Mesenchymal stem cell (in vitro differentiated cells and primary cell): Measurements from ENCODE around the gene SORBS1.

ENCODE experiments used
- DNase-seq: peaks from one replicate; pipeline ENCODE4 v3.0.0-alpha.2; 2013
- H2AFZ ChIP-seq: one replicate; pipeline ENCODE4 v1.6.1; 2013; ENCODE audit warnings: low read depth, mild to moderate bottlenecking, control low read depth, inconsistent platforms, low read length, moderate library complexity
- H2AK5ac ChIP-seq: 2 replicates; pipeline ENCODE4 v1.6.1; 2013; ENCODE audit warnings: low read length, moderate library complexity, mild to moderate bottlenecking, inconsistent platforms; ENCODE audit not compliant: severe bottlenecking
- H2BK120ac ChIP-seq: one replicate; pipeline ENCODE4 v1.6.1; 2013; ENCODE audit warnings: low read depth, mild to moderate bottlenecking, inconsistent platforms, low read length, moderate library complexity
- H2BK12ac ChIP-seq, 2 experiments: one replicate each; pipeline ENCODE4 v1.6.1; 2013; ENCODE audit warnings: inconsistent platforms in 2 of 2, low read length in 2 of 2, mild to moderate bottlenecking in 2 of 2, moderate library complexity in 2 of 2, control low read depth in 1 of 2
- H2BK15ac ChIP-seq: one replicate; pipeline ENCODE4 v1.6.1; 2013; ENCODE audit warnings: mild to moderate bottlenecking, low read depth, inconsistent platforms; ENCODE audit not compliant: poor library complexity, severe bottlenecking
- H2BK5ac ChIP-seq: 2 replicates; pipeline ENCODE4 v1.6.1; 2013; ENCODE audit warnings: low read depth, mild to moderate bottlenecking, low read length, control low read depth, inconsistent platforms; ENCODE audit not compliant: poor library complexity, severe bottlenecking
- H3K14ac ChIP-seq, 2 experiments: one replicate each; pipeline ENCODE4 v1.6.1; 2013; ENCODE audit warnings: inconsistent platforms in 2 of 2, low read length in 2 of 2, control low read depth in 1 of 2, mild to moderate bottlenecking in 1 of 2, moderate library complexity in 1 of 2
- H3K18ac ChIP-seq, 2 experiments: one replicate each; pipeline ENCODE4 v1.6.1; 2013; ENCODE audit warnings: inconsistent platforms in 2 of 2, low read length in 2 of 2, control low read depth in 1 of 2, low read depth in 1 of 2, mild to moderate bottlenecking in 1 of 2
- H3K23ac ChIP-seq, 2 experiments: one replicate each; pipeline ENCODE4 v1.6.1; 2013; ENCODE audit warnings: inconsistent platforms in 2 of 2, low read length in 2 of 2, mild to moderate bottlenecking in 2 of 2, moderate library complexity in 2 of 2, control low read depth in 1 of 2
- H3K27ac ChIP-seq: 2 replicates; pipeline ENCODE4 v1.5.1; 2013; ENCODE audit warnings: mild to moderate bottlenecking, moderate library complexity, low read length, control low read depth, inconsistent platforms; ENCODE audit not compliant: poor library complexity, severe bottlenecking
- H3K27me3 ChIP-seq, 2 experiments: 2 replicates each; pipeline versions ENCODE4 v1.6.1 to v1.7.0; 2013; ENCODE audit warnings: low read length in 2 of 2, mild to moderate bottlenecking in 2 of 2, moderate library complexity in 2 of 2, control low read depth in 1 of 2, inconsistent platforms in 1 of 2; ENCODE audit not compliant: control insufficient read depth in 1 of 2, insufficient read depth in 1 of 2
- H3K36me3 ChIP-seq, 2 experiments: 2 replicates each; pipeline versions ENCODE4 v1.6.1 to v1.7.0; 2013; ENCODE audit warnings: low read length in 2 of 2, control low read depth in 1 of 2, inconsistent platforms in 1 of 2, low read depth in 1 of 2, mild to moderate bottlenecking in 1 of 2; ENCODE audit not compliant: insufficient read depth in 2 of 2, control insufficient read depth in 1 of 2
- H3K4ac ChIP-seq, 2 experiments: one replicate each; pipeline ENCODE4 v1.6.1; 2013; ENCODE audit warnings: inconsistent platforms in 2 of 2, low read length in 2 of 2, mild to moderate bottlenecking in 2 of 2, moderate library complexity in 2 of 2, control low read depth in 1 of 2, low read depth in 1 of 2
- H3K4me1 ChIP-seq: 2 replicates; pipeline ENCODE4 v1.6.1; 2013; ENCODE audit warnings: low read depth, low read length, control low read depth; ENCODE audit not compliant: control insufficient read depth, insufficient read depth
- H3K4me2 ChIP-seq: 2 replicates; pipeline ENCODE4 v1.6.1; 2013; ENCODE audit warnings: low read length, mild to moderate bottlenecking, inconsistent platforms; ENCODE audit not compliant: poor library complexity, severe bottlenecking
- H3K4me3 ChIP-seq, 2 experiments: 2 replicates each; pipeline versions ENCODE4 v1.5.1 to v1.7.0; 2013; ENCODE audit warnings: low read length in 2 of 2, mild to moderate bottlenecking in 2 of 2, control low read depth in 1 of 2, low read depth in 1 of 2; ENCODE audit not compliant: insufficient read depth in 1 of 2
- H3K79me1 ChIP-seq: replicated peaks from 2 replicates; pipeline ENCODE4 v1.6.1; 2013; ENCODE audit warnings: mild to moderate bottlenecking, control low read depth, low read length, inconsistent platforms; ENCODE audit not compliant: poor library complexity, severe bottlenecking
- H3K9ac ChIP-seq: 2 replicates; pipeline ENCODE4 v1.7.0; 2013; ENCODE audit warnings: mild to moderate bottlenecking, low read length, moderate library complexity
- H3K9me3 ChIP-seq: 2 replicates; pipeline ENCODE4 v1.7.0; 2013; ENCODE audit warnings: mild to moderate bottlenecking, low read length; ENCODE audit not compliant: control insufficient read depth
- H4K8ac ChIP-seq: one replicate; pipeline ENCODE4 v1.6.1; 2013; ENCODE audit warnings: inconsistent platforms, mild to moderate bottlenecking, low read length, moderate library complexity
- H4K91ac ChIP-seq: one replicate; pipeline ENCODE4 v1.6.1; 2013; ENCODE audit warnings: mild to moderate bottlenecking, low read length, inconsistent platforms
- WGBS: methylation state at CpG from one replicate; pipeline ENCODE4 v1.1.7; 2013; ENCODE audit warnings: mixed read lengths; 5-methylcytosine and 5-hydroxymethylcytosine counted together

Gene SORBS1

DNA sequence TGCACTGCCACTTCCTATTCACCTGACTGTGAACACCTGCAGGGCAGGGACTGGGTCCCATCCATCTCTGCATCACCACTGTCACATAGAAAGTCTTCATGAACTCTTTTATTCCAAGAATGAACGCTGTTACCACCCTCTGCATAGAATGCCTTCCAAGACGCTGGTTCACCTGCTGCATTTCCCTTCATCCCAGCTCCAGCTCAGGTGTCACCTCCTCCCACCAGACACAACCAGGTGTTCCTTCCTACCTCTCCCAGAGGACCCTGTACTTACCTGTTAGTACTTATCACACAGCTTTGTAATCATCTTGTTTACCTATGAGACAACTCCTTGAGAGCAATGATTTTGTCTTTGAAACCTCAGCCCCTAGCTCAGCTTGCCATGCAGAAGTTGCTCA, 31.1 kb downstream of the SORBS1 start:
- 92% methylated on average over 2 of the region's 2 CpGs for WGBS
- H3K23ac ChIP-seq, result no peak overlapping the region
- H2AFZ ChIP-seq, result no peak overlapping the region
- H4K91ac ChIP-seq, result no peak overlapping the region
- H2BK12ac ChIP-seq, result no peak overlapping the region
- no peaks in the 10 kb centered on the region for H3K4me1 ChIP-seq
- no peak overlapping the region for H3K27ac ChIP-seq
- H3K9ac ChIP-seq, result no peak overlapping the region
- H3K36me3 ChIP-seq, result no peaks in the 10 kb centered on the region
- H2AK5ac ChIP-seq, result no peak overlapping the region
- peaks cover 0 to 19% of the 10 kb centered on the region in 2 experiments for H3K27me3 ChIP-seq
- H3K79me1 ChIP-seq, result peaks cover 1% of the 10 kb centered on the region
- H3K9me3 ChIP-seq, result no peaks in the 10 kb centered on the region
- no peak overlapping the region for H2BK120ac ChIP-seq
- no peak overlapping the region for H3K4ac ChIP-seq
- H2BK15ac ChIP-seq, result no peak overlapping the region
- DNase-seq, result no peak
- H3K4me2 ChIP-seq, result no peak overlapping the region
- H3K4me3 ChIP-seq, result no peak overlapping the region
- no peak overlapping the region for H3K14ac ChIP-seq
- no peak overlapping the region for H4K8ac ChIP-seq
- no peak overlapping the region for H2BK5ac ChIP-seq
- no peak overlapping the region for H3K18ac ChIP-seq

DNA sequence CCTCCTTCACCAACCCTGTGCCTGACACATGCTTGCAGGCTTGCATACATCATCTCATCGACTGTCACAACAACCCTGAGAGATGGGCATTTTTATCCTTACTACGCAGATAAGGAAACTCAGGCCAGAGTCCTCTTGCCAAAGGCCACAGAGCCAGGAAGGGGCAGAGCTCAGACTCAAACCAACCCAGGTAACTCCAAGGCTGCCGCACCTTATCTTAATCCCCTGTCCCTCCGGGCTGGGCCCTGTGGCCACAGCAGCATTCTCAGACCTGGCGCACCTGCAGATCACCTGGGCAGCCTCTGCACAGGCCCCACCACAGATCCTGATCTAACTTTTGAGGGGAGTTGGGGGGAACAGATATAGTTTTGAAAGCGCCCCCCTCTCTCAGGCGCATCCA, 35.1 kb downstream of the SORBS1 start:
- Histone ChIP-seq H4K8ac (no peak overlapping the region), H3K27me3 (peaks cover 0 to 23% of the 10 kb centered on the region in 2 experiments), H2AFZ (no peak overlapping the region)

DNA sequence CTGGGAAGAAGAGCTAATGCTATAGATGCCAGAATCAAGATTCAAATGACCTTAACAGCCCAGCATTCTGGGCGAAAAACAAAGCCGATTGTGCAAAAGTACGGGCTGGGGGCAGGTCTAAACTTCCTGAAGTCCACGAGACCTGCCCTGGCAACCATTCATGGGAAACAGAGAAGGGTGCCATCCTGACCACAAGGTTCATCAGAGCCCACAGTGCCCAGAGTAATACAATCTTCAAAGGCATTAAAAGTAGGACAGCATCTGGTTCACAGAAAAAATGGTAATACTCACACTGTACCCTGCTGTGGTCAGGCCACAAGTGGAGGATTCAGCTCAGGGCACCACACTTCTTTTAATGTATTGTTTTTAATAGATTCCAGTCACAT, 36.1 kb downstream of the SORBS1 start:
- no peak overlapping the region for H2BK15ac ChIP-seq
- 96% methylated on average over 4 of the region's 4 CpGs for WGBS
- no peaks in the 10 kb centered on the region for H3K9me3 ChIP-seq
- no peak overlapping the region for H3K18ac ChIP-seq
- H2BK12ac ChIP-seq, result no peak overlapping the region
- H3K4me1 ChIP-seq, result peaks cover 1% of the 10 kb centered on the region
- no peak overlapping the region for H2AFZ ChIP-seq
- no peak overlapping the region for H4K8ac ChIP-seq
- H3K9ac ChIP-seq, result no peak overlapping the region
- H3K4me3 ChIP-seq, result no peak overlapping the region
- peaks cover 0 to 13% of the 10 kb centered on the region in 2 experiments for H3K27me3 ChIP-seq
- H2BK5ac ChIP-seq, result no peak overlapping the region
- no peak for DNase-seq
- H3K23ac ChIP-seq, result no peak overlapping the region
- H3K4me2 ChIP-seq, result no peak overlapping the region
- H2AK5ac ChIP-seq, result no peak overlapping the region
- H3K79me1 ChIP-seq, result no peaks in the 10 kb centered on the region
- H2BK120ac ChIP-seq, result no peak overlapping the region
- no peak overlapping the region for H3K27ac ChIP-seq
- H3K4ac ChIP-seq, result peak overlapping the region in 1 of 2 experiments; percentile 10
- H3K14ac ChIP-seq, result no peak overlapping the region
- no peaks in the 10 kb centered on the region for H3K36me3 ChIP-seq
- H4K91ac ChIP-seq, result no peak overlapping the region

More for the DNA sequence above, 35.1 kb downstream of the SORBS1 start:
- Histone ChIP-seq H3K9me3 (no peaks in the 10 kb centered on the region), H3K14ac (no peak overlapping the region), H3K27ac (no peak overlapping the region), H3K4me2 (no peak overlapping the region), H3K4me1 (peaks cover 1% of the 10 kb centered on the region), H3K9ac (no peak overlapping the region), H2AK5ac (no peak overlapping the region), H3K23ac (no peak overlapping the region), H4K91ac (no peak overlapping the region), H2BK120ac (no peak overlapping the region), H2BK12ac (no peak overlapping the region), H3K36me3 (no peaks in the 10 kb centered on the region), H3K4me3 (no peak overlapping the region), H3K18ac (no peak overlapping the region), H2BK15ac (no peak overlapping the region), H2BK5ac (no peak overlapping the region), H3K79me1 (no peaks in the 10 kb centered on the region), H3K4ac (no peak overlapping the region)
- DNase-seq, result no peak
- WGBS, result 96% methylated on average over 6 of the region's 7 CpGs

DNA sequence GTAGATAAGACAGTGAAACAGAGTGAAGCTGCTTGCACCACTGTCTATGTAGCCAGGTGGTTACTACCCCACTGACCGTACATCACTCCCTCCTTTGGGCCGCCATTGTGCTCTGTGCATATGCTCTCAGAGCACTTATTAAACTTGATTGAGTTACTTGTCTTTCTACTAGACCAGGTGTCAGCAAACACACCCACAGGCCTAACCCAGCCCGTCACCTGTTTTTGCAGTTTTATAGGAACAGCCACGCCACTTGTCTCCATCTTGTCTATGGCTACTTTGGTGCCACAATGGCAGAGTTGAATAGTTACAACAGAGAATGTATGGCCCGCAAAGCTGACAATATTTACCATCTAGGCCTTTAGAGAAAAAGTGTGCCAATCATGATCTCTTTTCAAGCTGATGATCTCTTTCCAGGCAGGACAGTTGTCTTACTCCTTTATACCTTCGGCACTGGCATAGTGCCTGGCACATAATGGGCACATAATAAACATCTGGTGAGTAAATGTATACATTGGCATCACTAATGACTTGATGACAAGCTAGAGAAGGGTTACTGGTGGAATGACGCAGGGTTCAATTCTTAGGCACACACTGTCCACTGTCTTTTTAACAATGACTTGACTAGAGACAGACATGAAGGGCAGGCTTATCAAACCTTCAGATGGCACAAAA, 36.7 kb downstream of the SORBS1 start:
- Histone ChIP-seq H2AK5ac (no peak overlapping the region), H3K9ac (no peak overlapping the region), H3K4me1 (peaks cover 1% of the 10 kb centered on the region), H3K36me3 (no peaks in the 10 kb centered on the region), H3K27me3 (peaks cover 0 to 8% of the 10 kb centered on the region in 2 experiments), H2BK12ac (no peak overlapping the region), H2AFZ (no peak overlapping the region), H3K4me2 (no peak overlapping the region), H2BK5ac (no peak overlapping the region), H3K4me3 (no peak overlapping the region), H3K4ac (peak overlapping the region in 1 of 2 experiments; percentile 10), H3K18ac (no peak overlapping the region), H4K91ac (no peak overlapping the region), H3K27ac (no peak overlapping the region), H4K8ac (no peak overlapping the region), H3K9me3 (no peaks in the 10 kb centered on the region), H2BK120ac (no peak overlapping the region), H3K79me1 (no peaks in the 10 kb centered on the region), H2BK15ac (no peak overlapping the region), H3K14ac (no peak overlapping the region), H3K23ac (no peak overlapping the region)
- no peak for DNase-seq
- 95% methylated on average over 7 of the region's 7 CpGs for WGBS
